Mesenchymal stem cell (in vitro differentiated cells and primary cell): ENCODE measurements around the gene FAM169A.

ENCODE experiments used
- DNase-seq: peaks from one replicate; pipeline ENCODE4 v3.0.0-alpha.2; 2013
- H2AFZ ChIP-seq: one replicate; pipeline ENCODE4 v1.6.1; 2013; ENCODE audit warnings: low read depth, mild to moderate bottlenecking, control low read depth, inconsistent platforms, low read length, moderate library complexity
- H2AK5ac ChIP-seq: 2 replicates; pipeline ENCODE4 v1.6.1; 2013; ENCODE audit warnings: low read length, moderate library complexity, mild to moderate bottlenecking, inconsistent platforms; ENCODE audit not compliant: severe bottlenecking
- H2BK120ac ChIP-seq: one replicate; pipeline ENCODE4 v1.6.1; 2013; ENCODE audit warnings: low read depth, mild to moderate bottlenecking, inconsistent platforms, low read length, moderate library complexity
- H2BK12ac ChIP-seq, 2 experiments: one replicate each; pipeline ENCODE4 v1.6.1; 2013; ENCODE audit warnings: inconsistent platforms in 2 of 2, low read length in 2 of 2, mild to moderate bottlenecking in 2 of 2, moderate library complexity in 2 of 2, control low read depth in 1 of 2
- H2BK15ac ChIP-seq: one replicate; pipeline ENCODE4 v1.6.1; 2013; ENCODE audit warnings: mild to moderate bottlenecking, low read depth, inconsistent platforms; ENCODE audit not compliant: poor library complexity, severe bottlenecking
- H2BK5ac ChIP-seq: 2 replicates; pipeline ENCODE4 v1.6.1; 2013; ENCODE audit warnings: low read depth, mild to moderate bottlenecking, low read length, control low read depth, inconsistent platforms; ENCODE audit not compliant: poor library complexity, severe bottlenecking
- H3K14ac ChIP-seq, 2 experiments: one replicate each; pipeline ENCODE4 v1.6.1; 2013; ENCODE audit warnings: inconsistent platforms in 2 of 2, low read length in 2 of 2, control low read depth in 1 of 2, mild to moderate bottlenecking in 1 of 2, moderate library complexity in 1 of 2
- H3K18ac ChIP-seq, 2 experiments: one replicate each; pipeline ENCODE4 v1.6.1; 2013; ENCODE audit warnings: inconsistent platforms in 2 of 2, low read length in 2 of 2, control low read depth in 1 of 2, low read depth in 1 of 2, mild to moderate bottlenecking in 1 of 2
- H3K23ac ChIP-seq, 2 experiments: one replicate each; pipeline ENCODE4 v1.6.1; 2013; ENCODE audit warnings: inconsistent platforms in 2 of 2, low read length in 2 of 2, mild to moderate bottlenecking in 2 of 2, moderate library complexity in 2 of 2, control low read depth in 1 of 2
- H3K27ac ChIP-seq: 2 replicates; pipeline ENCODE4 v1.5.1; 2013; ENCODE audit warnings: mild to moderate bottlenecking, moderate library complexity, low read length, control low read depth, inconsistent platforms; ENCODE audit not compliant: poor library complexity, severe bottlenecking
- H3K27me3 ChIP-seq, 2 experiments: 2 replicates each; pipeline versions ENCODE4 v1.6.1 to v1.7.0; 2013; ENCODE audit warnings: low read length in 2 of 2, mild to moderate bottlenecking in 2 of 2, moderate library complexity in 2 of 2, control low read depth in 1 of 2, inconsistent platforms in 1 of 2; ENCODE audit not compliant: control insufficient read depth in 1 of 2, insufficient read depth in 1 of 2
- H3K36me3 ChIP-seq, 2 experiments: 2 replicates each; pipeline versions ENCODE4 v1.6.1 to v1.7.0; 2013; ENCODE audit warnings: low read length in 2 of 2, control low read depth in 1 of 2, inconsistent platforms in 1 of 2, low read depth in 1 of 2, mild to moderate bottlenecking in 1 of 2; ENCODE audit not compliant: insufficient read depth in 2 of 2, control insufficient read depth in 1 of 2
- H3K4ac ChIP-seq, 2 experiments: one replicate each; pipeline ENCODE4 v1.6.1; 2013; ENCODE audit warnings: inconsistent platforms in 2 of 2, low read length in 2 of 2, mild to moderate bottlenecking in 2 of 2, moderate library complexity in 2 of 2, control low read depth in 1 of 2, low read depth in 1 of 2
- H3K4me1 ChIP-seq: 2 replicates; pipeline ENCODE4 v1.6.1; 2013; ENCODE audit warnings: low read depth, low read length, control low read depth; ENCODE audit not compliant: control insufficient read depth, insufficient read depth
- H3K4me2 ChIP-seq: 2 replicates; pipeline ENCODE4 v1.6.1; 2013; ENCODE audit warnings: low read length, mild to moderate bottlenecking, inconsistent platforms; ENCODE audit not compliant: poor library complexity, severe bottlenecking
- H3K4me3 ChIP-seq, 2 experiments: 2 replicates each; pipeline versions ENCODE4 v1.5.1 to v1.7.0; 2013; ENCODE audit warnings: low read length in 2 of 2, mild to moderate bottlenecking in 2 of 2, control low read depth in 1 of 2, low read depth in 1 of 2; ENCODE audit not compliant: insufficient read depth in 1 of 2
- H3K79me1 ChIP-seq: replicated peaks from 2 replicates; pipeline ENCODE4 v1.6.1; 2013; ENCODE audit warnings: mild to moderate bottlenecking, control low read depth, low read length, inconsistent platforms; ENCODE audit not compliant: poor library complexity, severe bottlenecking
- H3K9ac ChIP-seq: 2 replicates; pipeline ENCODE4 v1.7.0; 2013; ENCODE audit warnings: mild to moderate bottlenecking, low read length, moderate library complexity
- H3K9me3 ChIP-seq: 2 replicates; pipeline ENCODE4 v1.7.0; 2013; ENCODE audit warnings: mild to moderate bottlenecking, low read length; ENCODE audit not compliant: control insufficient read depth
- H4K8ac ChIP-seq: one replicate; pipeline ENCODE4 v1.6.1; 2013; ENCODE audit warnings: inconsistent platforms, mild to moderate bottlenecking, low read length, moderate library complexity
- H4K91ac ChIP-seq: one replicate; pipeline ENCODE4 v1.6.1; 2013; ENCODE audit warnings: mild to moderate bottlenecking, low read length, inconsistent platforms
- WGBS: methylation state at CpG from one replicate; pipeline ENCODE4 v1.1.7; 2013; ENCODE audit warnings: mixed read lengths; 5-methylcytosine and 5-hydroxymethylcytosine counted together

The FAM169A gene

GRCh38 chr5:74822288-74822687, 43.9 kb downstream of the FAM169A start:
- no peak overlapping the region for H2AFZ ChIP-seq
- no peaks in the 10 kb centered on the region for H3K9me3 ChIP-seq
- no peak overlapping the region for H3K27ac ChIP-seq
- H3K4me3 ChIP-seq, result no peak overlapping the region
- H3K18ac ChIP-seq, result no peak overlapping the region
- no peaks in the 10 kb centered on the region for H3K36me3 ChIP-seq
- no peak overlapping the region for H3K4me2 ChIP-seq
- no peak overlapping the region for H3K23ac ChIP-seq
- H2BK120ac ChIP-seq, result no peak overlapping the region
- H3K4me1 ChIP-seq, result no peaks in the 10 kb centered on the region
- H4K91ac ChIP-seq, result no peak overlapping the region
- H3K79me1 ChIP-seq, result no peaks in the 10 kb centered on the region
- no peak for DNase-seq
- H2AK5ac ChIP-seq, result no peak overlapping the region
- H2BK12ac ChIP-seq, result no peak overlapping the region
- H2BK15ac ChIP-seq, result no peak overlapping the region
- WGBS, result 94% methylated on average over 1 of the region's 1 CpG
- no peak overlapping the region for H3K14ac ChIP-seq
- H2BK5ac ChIP-seq, result no peak overlapping the region
- no peak overlapping the region for H3K4ac ChIP-seq
- H3K27me3 ChIP-seq, result peaks cover 0 to 3% of the 10 kb centered on the region in 2 experiments
- no peak overlapping the region for H3K9ac ChIP-seq
- no peak overlapping the region for H4K8ac ChIP-seq

GRCh38 chr5:74816875-74817274, 49.3 kb downstream of the FAM169A start:
- no peak overlapping the region for H3K4me3 ChIP-seq
- no peak overlapping the region for H2AK5ac ChIP-seq
- no peak overlapping the region for H4K91ac ChIP-seq
- H3K9me3 ChIP-seq, result no peaks in the 10 kb centered on the region
- no peak overlapping the region for H2BK120ac ChIP-seq
- H3K14ac ChIP-seq, result no peak overlapping the region
- no peak overlapping the region for H3K4me2 ChIP-seq
- H2AFZ ChIP-seq, result no peak overlapping the region
- H3K4me1 ChIP-seq, result no peaks in the 10 kb centered on the region
- H3K79me1 ChIP-seq, result no peaks in the 10 kb centered on the region
- peaks cover 0 to under 1% of the 10 kb centered on the region in 2 experiments for H3K27me3 ChIP-seq
- H2BK15ac ChIP-seq, result no peak overlapping the region
- no peak overlapping the region for H4K8ac ChIP-seq
- H2BK12ac ChIP-seq, result no peak overlapping the region
- no peak overlapping the region for H3K4ac ChIP-seq
- WGBS, result no CpG with 5 or more reads among the region's 1 CpG
- H2BK5ac ChIP-seq, result no peak overlapping the region
- H3K23ac ChIP-seq, result no peak overlapping the region
- H3K36me3 ChIP-seq, result no peaks in the 10 kb centered on the region
- DNase-seq, result no peak
- no peak overlapping the region for H3K9ac ChIP-seq
- no peak overlapping the region for H3K18ac ChIP-seq
- H3K27ac ChIP-seq, result no peak overlapping the region

GRCh38 chr5:74810915-74811314, 55.3 kb downstream of the FAM169A start:
- no peak overlapping the region for H2BK15ac ChIP-seq
- H3K9ac ChIP-seq, result no peak overlapping the region
- WGBS, result 96% methylated on average over 3 of the region's 4 CpGs
- no peak for DNase-seq
- H3K18ac ChIP-seq, result no peak overlapping the region
- H2BK120ac ChIP-seq, result no peak overlapping the region
- H2BK12ac ChIP-seq, result no peak overlapping the region
- H3K23ac ChIP-seq, result no peak overlapping the region
- no peak overlapping the region for H3K14ac ChIP-seq
- no peaks in the 10 kb centered on the region for H3K4me1 ChIP-seq
- no peaks in the 10 kb centered on the region for H3K79me1 ChIP-seq
- no peak overlapping the region for H2AK5ac ChIP-seq
- no peaks in the 10 kb centered on the region for H3K36me3 ChIP-seq
- H4K8ac ChIP-seq, result no peak overlapping the region
- no peak overlapping the region for H3K4ac ChIP-seq
- no peak overlapping the region for H2AFZ ChIP-seq
- H3K27me3 ChIP-seq, result no peaks in the 10 kb centered on the region
- H3K27ac ChIP-seq, result no peak overlapping the region
- H2BK5ac ChIP-seq, result no peak overlapping the region
- H3K9me3 ChIP-seq, result no peaks in the 10 kb centered on the region
- H4K91ac ChIP-seq, result no peak overlapping the region
- no peak overlapping the region for H3K4me2 ChIP-seq
- H3K4me3 ChIP-seq, result no peak overlapping the region

- Histone ChIP-seq H3K4me3 (no peak overlapping the region), H3K9me3 (no peaks in the 10 kb centered on the region), H3K4ac (no peak overlapping the region), H3K23ac (no peak overlapping the region), H4K91ac (no peak overlapping the region), H3K9ac (no peak overlapping the region), H3K18ac (no peak overlapping the region), H2BK5ac (no peak overlapping the region), H3K79me1 (no peaks in the 10 kb centered on the region), H2BK120ac (no peak overlapping the region), H3K27me3 (no peaks in the 10 kb centered on the region), H4K8ac (no peak overlapping the region), H3K36me3 (no peaks in the 10 kb centered on the region), H2AFZ (no peak overlapping the region), H3K14ac (no peak overlapping the region), H2BK15ac (no peak overlapping the region), H3K4me1 (peaks cover 2% of the 10 kb centered on the region), H3K27ac (no peak overlapping the region), H2BK12ac (no peak overlapping the region), H3K4me2 (no peak overlapping the region), H2AK5ac (no peak overlapping the region)
- no peak for DNase-seq
- WGBS, result 11% methylated on average over 1 of the region's 1 CpG
These were observed 64.2 kb downstream of the FAM169A start for GRCh38 chr5:74801941-74802340.
